Parathyroid adenoma (tissue), 2 donors: ENCODE results near the gene FBXO47.

Experiments
- H2AFZ ChIP-seq: fragments of 300-600 bp; sonication (generic); one replicate; pipeline ENCODE4 v1.7.0; 2017; ENCODE audit warnings: antibody characterized with exemption, mild to moderate bottlenecking
- H3K27ac ChIP-seq: fragments of 300-600 bp; sonication (generic); one replicate; pipeline ENCODE4 v1.7.0; 2017
- H3K27me3 ChIP-seq: fragments of 300-600 bp; sonication (generic); one replicate; pipeline ENCODE4 v1.7.0; 2017; ENCODE audit warnings: low read length; ENCODE audit not compliant: control insufficient read depth, insufficient read depth
- H3K36me3 ChIP-seq: fragments of 300-600 bp; sonication (generic); one replicate; pipeline ENCODE4 v1.7.0; 2017; ENCODE audit warnings: low read length; ENCODE audit not compliant: control insufficient read depth, insufficient read depth
- H3K4me1 ChIP-seq: fragments of 300-600 bp; sonication (generic); one replicate; pipeline ENCODE4 v1.7.0; 2017; ENCODE audit warnings: control low read depth
- H3K4me2 ChIP-seq: fragments of 300-600 bp; sonication (generic); one replicate; pipeline ENCODE4 v1.7.0; 2017; ENCODE audit warnings: low read length
- H3K4me3 ChIP-seq: fragments of 300-600 bp; sonication (generic); one replicate; pipeline ENCODE4 v1.7.0; 2017; ENCODE audit warnings: low read depth, low read length
- H3K79me2 ChIP-seq: fragments of 300-600 bp; sonication (generic); one replicate; pipeline ENCODE4 v1.7.0; 2017; ENCODE audit warnings: control low read depth
- H3K9ac ChIP-seq: fragments of 300-600 bp; sonication (generic); one replicate; pipeline ENCODE4 v1.7.0; 2017; ENCODE audit warnings: mild to moderate bottlenecking
- H3K9me3 ChIP-seq: fragments of 300-600 bp; sonication (generic); one replicate; pipeline ENCODE4 v1.7.0; 2017; ENCODE audit warnings: low read length; ENCODE audit not compliant: control insufficient read depth
- CTCF ChIP-seq: fragments of 300-600 bp; sonication (generic); IDR thresholded peaks from one replicate; pipeline ENCODE4 v1.7.0; 2017; ENCODE audit warnings: antibody characterized with exemption, mild to moderate bottlenecking
- donor health status: primary hyperparathyroidism.

The FBXO47 gene

GRCh38 chr17:38893113-38893512, 74.1 kb downstream of the FBXO47 start:
- Histone ChIP-seq H3K36me3 (no peaks in the 10 kb centered on the region), H3K4me3 (no peak overlapping the region), H3K79me2 (peaks cover 13% of the 10 kb centered on the region), H3K9me3 (no peaks in the 10 kb centered on the region), H3K4me1 (peaks cover 3% of the 10 kb centered on the region), H3K27ac (no peak overlapping the region), H2AFZ (no peak overlapping the region), H3K9ac (no peak overlapping the region), H3K27me3 (no peaks in the 10 kb centered on the region), H3K4me2 (no peak overlapping the region)
- no peak for TF ChIP-seq CTCF

- Histone ChIP-seq H3K36me3 (no peaks in the 10 kb centered on the region), H3K4me1 (no peaks in the 10 kb centered on the region), H3K79me2 (peaks cover 8% of the 10 kb centered on the region), H3K27me3 (no peaks in the 10 kb centered on the region), H2AFZ (no peak overlapping the region), H3K4me3 (no peak overlapping the region), H3K4me2 (no peak overlapping the region), H3K27ac (no peak overlapping the region), H3K9ac (no peak overlapping the region), H3K9me3 (no peaks in the 10 kb centered on the region)
- no peak for TF ChIP-seq CTCF
Observed at GRCh38 chr17:38892620-38893019, 74.6 kb downstream of the FBXO47 start.

- TF ChIP-seq CTCF, result no peak
- no peak overlapping the region for H2AFZ ChIP-seq
- no peaks in the 10 kb centered on the region for H3K36me3 ChIP-seq
- no peak overlapping the region for H3K4me2 ChIP-seq
- H3K27me3 ChIP-seq, result no peaks in the 10 kb centered on the region
- H3K9ac ChIP-seq, result no peak overlapping the region
- H3K4me1 ChIP-seq, result no peaks in the 10 kb centered on the region
- H3K4me3 ChIP-seq, result no peak overlapping the region
- H3K79me2 ChIP-seq, result peaks cover 11% of the 10 kb centered on the region
- no peaks in the 10 kb centered on the region for H3K9me3 ChIP-seq
- no peak overlapping the region for H3K27ac ChIP-seq
Observed at GRCh38 chr17:38892083-38892482, 75.1 kb downstream of the FBXO47 start.

- Histone ChIP-seq H3K9me3 (no peaks in the 10 kb centered on the region), H3K4me2 (no peak overlapping the region), H2AFZ (no peak overlapping the region), H3K27ac (no peak overlapping the region), H3K4me3 (no peak overlapping the region), H3K4me1 (no peaks in the 10 kb centered on the region), H3K36me3 (no peaks in the 10 kb centered on the region), H3K79me2 (peaks cover 13% of the 10 kb centered on the region), H3K27me3 (no peaks in the 10 kb centered on the region), H3K9ac (no peak overlapping the region)
- no peak for TF ChIP-seq CTCF
Observed at GRCh38 chr17:38891441-38891840, 75.8 kb downstream of the FBXO47 start.

GRCh38 chr17:38890410-38890746, 76.8 kb downstream of the FBXO47 start:
- TF ChIP-seq CTCF, result no peak
- H3K9ac ChIP-seq, result no peak overlapping the region
- H3K9me3 ChIP-seq, result no peaks in the 10 kb centered on the region
- H3K36me3 ChIP-seq, result no peaks in the 10 kb centered on the region
- H3K4me3 ChIP-seq, result no peak overlapping the region
- H3K27ac ChIP-seq, result no peak overlapping the region
- no peak overlapping the region for H3K4me2 ChIP-seq
- H3K79me2 ChIP-seq, result peaks cover 18% of the 10 kb centered on the region
- H3K27me3 ChIP-seq, result no peaks in the 10 kb centered on the region
- peaks cover 5% of the 10 kb centered on the region for H3K4me1 ChIP-seq
- H2AFZ ChIP-seq, result no peak overlapping the region
